GM10847 (cell line): ENCODE measurements around the gene CCDC188.

ENCODE experiments used
- POLR2A ChIP-seq: IDR thresholded peaks from 2 replicates; pipeline ENCODE4 v1.6.1; 2011; ENCODE audit not compliant: insufficient read length; ENCODE audit errors: extremely low read depth

Gene CCDC188

DNA sequence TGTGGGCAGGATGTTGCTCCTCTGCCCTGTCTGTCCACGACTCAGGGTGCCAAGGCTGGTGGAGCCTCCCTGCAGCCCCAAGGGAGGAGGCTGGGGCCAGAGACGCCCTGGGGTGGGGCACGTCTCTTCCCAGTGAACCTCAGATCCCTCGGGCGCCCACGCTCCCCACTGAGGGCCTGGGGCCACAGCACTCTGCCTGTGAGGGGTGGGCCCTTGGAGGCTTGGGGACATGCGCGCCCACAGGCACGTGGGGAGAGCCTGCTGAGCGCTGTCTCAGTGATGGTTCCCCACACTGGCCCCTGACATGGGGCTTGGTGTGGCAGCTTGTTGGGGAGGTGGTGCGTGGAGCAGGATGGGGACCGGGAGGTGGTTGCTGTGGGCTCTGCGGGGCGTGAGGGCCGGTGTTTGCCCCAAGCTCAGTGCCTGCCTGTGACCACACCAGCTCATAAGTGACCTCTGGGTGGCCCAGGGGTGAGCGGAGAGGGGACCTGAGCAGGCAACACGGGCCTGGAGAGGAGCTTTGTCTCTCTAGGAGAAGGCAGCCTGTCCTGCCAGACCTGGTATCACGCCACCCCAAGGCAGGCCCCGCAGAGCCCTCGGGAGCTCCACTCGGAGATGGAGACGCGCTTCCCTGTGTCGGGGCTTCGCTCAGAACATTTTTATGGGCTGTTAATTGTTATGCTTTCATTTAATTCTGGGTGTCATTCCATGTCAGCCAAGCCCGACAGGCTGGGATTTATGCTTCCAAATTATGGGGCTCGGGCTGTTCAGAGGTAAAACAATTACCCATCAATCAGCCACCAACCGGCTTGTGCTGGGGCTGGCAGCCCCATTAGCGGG, 27.4 kb upstream of the CCDC188 start:
- no peak for TF ChIP-seq POLR2A

DNA sequence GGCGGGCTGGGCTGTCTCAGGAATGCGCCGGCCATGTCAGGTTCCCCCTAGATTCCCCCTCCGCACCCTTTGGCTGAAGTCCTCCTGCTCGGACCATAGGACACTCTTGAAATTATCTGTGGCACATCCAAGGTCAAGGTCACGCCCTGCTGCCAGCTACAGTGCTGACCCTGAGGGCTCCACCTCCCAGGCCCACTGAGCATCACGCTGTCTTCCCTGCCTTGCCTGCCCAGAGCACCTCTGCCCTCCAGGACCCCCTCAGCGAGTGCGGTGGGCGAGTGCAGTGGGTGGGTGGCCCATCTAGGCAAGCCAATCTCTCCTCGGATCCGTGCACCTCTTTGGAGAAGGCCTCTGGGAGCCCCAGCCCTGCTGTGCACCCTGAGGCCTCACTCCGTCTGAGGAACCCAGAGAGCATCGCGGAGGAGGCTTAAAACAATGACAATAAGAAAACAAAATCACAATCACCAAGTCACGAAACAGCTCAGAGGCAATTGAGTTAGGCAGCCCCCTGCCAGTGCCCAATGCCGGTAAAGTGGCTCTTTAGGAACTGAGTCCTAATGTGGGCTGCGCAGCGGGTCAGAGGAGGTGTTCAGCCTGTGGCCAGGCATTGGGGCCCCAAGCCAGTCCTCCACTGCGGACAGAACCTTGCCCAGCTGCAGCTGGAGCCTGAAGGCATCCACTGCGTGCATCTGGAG, 26.5 kb upstream of the CCDC188 start:
- TF ChIP-seq POLR2A, result no peak

DNA sequence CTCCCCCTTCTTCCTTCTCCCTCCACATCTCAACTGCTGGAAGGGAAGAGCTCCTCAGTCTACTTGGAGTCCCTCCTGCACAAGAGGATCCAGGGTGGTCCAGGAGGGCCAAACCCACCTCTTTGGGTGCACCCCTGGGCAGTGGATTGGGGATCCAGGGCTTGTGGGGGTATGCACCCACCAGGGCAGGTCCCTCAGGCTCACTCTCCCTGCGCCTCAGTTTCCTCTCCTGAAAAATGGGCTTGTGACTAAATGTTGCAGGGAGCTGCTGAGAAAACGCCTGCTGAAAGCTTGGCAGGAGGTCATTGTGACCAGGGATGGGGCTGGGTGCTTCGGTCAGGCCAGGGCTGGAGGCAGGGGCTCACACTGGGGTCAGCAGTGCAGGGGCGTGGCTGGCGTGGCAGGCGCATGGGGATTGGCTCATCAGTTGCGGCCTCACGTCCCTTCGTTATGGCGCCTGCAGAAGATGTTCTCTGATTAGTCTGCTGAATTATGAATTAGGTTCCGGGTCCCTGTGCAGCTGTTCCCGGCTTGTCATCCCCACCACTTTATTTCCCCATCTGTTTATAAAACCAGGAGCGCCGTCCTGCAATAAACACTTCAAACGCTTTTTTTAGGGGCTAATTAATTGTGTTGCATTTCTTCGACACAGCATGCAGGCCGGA, 25.7 kb upstream of the CCDC188 start:
- no peak for TF ChIP-seq POLR2A

DNA sequence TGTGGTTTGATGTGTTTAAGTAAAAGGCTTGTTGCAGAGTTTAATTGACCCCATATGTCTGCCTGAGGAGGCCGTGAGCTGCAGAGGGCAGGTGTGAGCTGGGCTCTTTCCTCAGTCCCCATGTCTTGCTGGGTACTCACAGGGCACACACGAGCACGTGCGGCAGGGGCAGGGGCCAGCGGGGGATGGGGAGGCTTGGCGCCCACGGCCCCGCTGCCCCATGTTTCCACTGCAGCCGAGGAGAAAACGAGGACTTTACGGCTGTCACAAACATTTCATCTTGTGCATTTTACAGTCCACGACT, 24.7 kb upstream of the CCDC188 start:
- TF ChIP-seq POLR2A, result no peak

DNA sequence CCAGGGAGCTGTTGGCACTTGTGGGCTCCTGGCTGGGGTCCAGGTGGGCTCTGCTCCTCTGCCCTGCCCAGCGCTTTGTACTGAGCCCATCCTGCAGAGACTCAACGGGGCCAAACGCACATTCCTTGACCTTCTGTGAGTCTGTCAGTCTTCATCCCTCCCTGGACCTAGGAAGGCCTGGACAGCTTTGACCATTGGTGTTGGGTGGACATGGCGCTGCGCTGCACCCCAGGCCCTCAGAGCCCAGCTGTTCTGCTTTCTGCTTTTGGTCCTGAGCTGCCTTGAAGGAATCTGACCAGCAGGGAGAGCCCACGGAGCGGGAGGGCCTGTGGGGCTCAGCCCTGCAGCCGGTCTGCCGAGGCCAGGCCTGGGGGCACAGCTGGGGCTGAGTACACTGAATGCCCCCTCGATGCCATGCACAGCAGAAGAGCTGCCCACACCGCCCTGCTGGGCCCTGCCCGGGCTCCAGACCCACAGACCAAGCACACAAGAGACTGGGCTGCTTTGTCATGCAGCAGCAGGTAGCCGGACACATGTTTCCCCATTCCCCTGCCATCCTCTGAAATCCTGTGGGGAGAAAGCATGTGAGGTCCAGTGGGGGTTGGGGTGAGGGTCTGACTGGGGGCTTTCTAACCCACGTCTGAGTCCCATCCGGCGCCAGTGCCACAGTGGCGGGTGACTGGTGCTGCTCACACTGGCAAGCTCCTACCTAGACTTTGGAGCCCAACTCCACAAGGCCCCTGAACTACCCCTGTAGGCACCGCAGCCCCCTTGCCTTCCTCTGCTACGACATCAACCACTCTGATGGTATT, 24.1 kb upstream of the CCDC188 start:
- TF ChIP-seq POLR2A, result no peak

DNA sequence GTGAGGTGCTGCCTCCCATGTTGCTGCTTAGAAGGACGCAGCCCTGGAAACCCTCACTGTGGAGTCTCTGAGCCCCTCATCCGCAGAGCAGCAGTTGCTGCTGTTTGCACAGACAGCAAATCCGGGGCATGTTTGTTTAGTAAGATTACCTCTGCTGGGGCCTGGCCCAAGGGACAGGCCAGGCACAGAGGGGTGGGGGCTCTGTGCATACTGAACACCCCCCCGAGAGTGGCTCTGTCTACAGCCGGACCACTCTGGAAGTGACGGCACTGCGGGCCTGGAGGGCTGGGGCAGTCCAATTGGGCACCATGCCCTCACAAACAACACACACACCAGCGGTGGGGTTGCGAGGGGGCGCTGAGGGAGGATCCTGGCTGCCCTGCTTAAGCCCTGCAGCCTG, 22.9 kb upstream of the CCDC188 start:
- no peak for TF ChIP-seq POLR2A

DNA sequence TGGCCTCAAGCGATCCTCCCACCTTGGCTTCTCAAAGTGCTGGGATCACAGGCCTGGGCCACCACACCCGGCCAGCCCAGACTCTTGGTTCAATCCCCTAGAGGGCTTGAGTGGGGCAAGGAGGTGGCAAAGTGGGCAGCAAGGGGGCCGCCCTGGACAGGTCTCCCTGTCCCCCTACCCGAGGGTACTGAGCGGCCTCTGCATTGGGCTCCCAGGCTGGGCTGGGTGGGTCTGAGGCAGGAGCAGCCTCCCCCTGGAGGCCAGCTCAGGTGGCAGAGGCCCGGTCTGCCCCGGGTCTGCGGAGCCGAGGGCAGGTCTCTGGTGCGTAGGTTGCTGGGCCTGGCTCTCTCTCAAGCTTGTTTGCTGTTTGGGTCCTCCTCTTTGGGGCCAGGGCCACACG, 22.4 kb upstream of the CCDC188 start:
- TF ChIP-seq POLR2A, result no peak

DNA sequence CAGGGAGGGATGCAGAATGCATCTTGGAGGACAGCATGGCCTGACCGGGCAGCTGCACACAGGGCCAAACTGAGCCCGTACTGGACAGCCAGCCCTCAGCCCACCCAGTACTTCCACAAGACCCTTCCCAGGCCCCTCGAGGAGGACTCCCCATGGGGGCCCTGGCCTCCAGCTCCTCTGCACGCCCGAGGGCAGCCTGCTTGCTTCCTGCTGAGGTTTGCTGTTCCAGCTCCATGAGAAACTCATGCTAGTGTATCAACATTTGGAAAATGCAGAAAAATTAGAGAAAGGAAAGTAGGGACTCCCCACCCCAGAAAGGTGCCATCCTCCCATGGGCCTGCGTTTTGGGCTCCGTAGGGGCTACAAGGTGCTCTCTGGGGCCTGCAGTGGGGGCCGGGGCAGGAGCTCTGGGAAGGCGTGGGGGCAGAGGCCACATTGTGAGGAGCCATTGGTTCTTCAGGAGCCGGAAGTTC, 21.3 kb upstream of the CCDC188 start:
- TF ChIP-seq POLR2A, result no peak

DNA sequence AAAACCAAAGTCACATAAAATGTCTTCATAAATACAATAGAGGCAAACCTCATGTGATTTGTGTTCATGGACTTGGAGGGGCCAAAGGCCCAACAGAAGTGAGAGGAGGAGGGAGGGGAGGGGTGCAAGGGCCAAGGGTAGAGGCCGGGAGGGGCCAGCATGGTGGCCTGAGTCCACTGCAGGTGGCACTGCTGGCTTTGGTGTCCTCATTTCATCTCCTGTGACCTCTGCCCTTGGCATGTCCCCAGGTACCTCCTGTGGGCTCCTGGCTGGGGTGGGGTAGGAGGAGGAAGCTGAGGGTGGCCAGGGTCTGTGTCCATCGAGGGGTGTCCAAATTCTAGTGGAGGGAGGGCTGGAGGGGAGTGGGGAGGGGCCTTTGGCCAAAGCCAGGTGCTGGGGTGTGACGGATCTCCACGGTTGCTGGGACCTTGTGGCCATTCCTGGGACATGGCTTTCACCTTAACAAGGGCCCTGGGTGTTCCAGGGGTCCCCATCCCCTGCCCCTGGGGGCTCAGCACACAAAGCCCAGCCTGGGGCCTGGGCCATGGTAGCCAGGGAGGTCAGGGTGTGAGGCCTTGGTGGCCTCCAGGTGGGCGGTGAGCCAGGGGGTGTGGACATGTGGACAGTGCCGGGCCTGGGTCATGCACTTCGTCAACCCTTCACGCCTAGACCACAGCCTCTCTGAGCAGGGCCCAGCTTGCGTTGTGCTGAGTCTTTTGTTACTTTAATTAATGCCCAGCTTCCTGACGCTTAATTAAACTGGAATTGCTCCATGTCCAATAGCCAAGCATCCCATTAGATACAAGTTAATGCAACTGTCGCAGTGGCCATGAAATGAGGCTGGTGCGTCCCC, 20.7 kb upstream of the CCDC188 start:
- no peak for TF ChIP-seq POLR2A

DNA sequence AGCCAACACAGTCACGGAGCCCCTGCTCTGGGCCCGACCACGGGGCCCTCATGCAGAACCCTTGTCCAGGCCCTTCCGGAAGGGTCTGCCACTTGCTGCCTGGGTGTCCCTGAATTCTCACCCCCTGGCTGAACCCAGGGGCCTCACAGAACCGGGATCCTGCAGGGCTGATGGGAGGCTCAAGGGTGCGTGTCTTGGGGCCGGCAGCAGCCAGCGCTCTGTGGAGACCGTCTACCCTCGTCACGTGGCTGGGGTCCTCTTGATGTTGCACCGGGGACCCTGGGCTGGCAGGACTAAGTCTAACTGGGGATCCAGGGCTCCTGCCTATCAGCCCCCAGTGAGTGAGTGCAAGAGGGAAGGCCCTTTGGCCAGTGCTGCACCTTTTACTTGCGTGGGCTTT, 19.3 kb upstream of the CCDC188 start:
- TF ChIP-seq POLR2A, result no peak

DNA sequence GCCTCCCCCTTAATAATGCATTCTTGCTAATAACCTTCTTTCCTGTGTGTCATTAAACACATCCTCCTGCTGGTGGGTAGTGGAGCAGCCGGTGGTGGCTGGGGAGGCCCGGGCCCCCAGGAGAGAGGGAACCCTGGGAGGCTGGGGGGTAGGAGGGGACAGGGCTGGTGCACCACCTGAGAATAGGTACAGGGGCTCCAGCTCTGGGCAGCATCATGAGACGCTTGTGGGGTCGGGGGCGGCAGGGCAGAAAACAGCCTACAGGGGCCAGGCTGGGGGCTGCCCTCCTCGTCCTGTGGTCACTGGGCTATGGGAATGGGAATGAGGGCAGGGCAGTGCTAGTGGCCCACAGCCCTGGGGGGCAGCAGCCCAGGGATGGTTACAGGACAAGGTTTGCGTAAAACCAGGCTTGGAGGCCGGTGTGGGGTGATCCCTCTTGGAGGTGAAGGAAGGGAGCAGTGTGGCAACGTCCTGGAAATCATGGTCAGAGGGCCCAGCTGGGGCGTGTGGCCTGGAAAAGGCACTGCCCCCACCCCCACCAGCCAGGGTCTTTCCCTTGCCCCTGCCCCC, 18.5 kb upstream of the CCDC188 start:
- no peak for TF ChIP-seq POLR2A

DNA sequence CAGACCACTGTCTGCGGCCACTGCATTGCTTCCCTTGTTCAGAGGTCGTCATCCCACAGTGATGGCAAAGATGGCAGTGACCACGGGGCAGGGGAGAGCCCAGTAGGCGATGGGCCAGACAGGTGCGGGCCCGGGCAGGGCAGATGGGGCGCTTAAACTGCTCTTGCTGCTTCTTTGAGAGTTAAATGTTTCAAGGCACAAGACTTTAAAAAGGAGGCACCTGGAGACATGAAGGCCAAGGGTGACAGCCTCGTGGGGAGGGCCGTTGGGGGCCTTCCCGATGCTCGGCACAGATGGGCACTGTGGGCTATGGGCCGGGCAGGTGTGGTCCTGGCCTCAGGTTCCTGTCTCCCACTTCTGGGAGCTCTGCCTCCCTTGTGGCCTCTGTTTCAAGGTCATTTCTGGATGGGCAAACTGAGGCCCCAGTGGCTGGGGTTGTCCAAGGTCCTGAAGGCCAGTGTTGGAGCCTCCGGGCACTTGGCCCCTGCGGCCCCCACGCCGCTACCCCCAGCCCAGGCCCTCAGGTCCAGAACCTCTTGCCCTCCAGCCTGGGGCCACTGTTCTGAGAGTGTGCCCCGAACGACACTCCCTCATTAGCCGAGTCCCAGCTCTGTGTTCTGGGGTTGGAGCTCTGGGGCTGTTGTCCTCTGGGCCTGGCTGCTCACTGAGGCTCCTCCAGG, 16.9 kb upstream of the CCDC188 start:
- no peak for TF ChIP-seq POLR2A

DNA sequence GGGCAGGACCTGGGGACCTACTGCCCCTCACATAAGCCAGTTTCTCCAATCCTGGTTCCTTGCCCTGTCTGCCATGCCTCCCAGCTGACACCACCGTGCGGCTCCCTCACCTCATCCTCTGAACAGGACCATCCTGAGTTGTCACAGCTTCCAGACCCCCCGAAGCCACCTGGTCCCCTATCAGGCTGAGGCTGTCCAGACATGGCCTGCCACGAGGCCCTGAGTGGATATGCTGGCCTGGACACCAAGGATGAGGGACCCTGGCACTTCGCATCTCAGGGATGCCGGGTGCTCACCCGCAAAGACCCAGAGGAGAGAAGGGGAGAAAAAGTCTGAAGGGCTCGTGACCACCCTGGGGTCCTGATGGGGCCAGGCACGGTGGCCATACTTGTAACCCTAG, 15.8 kb upstream of the CCDC188 start:
- no peak for TF ChIP-seq POLR2A

DNA sequence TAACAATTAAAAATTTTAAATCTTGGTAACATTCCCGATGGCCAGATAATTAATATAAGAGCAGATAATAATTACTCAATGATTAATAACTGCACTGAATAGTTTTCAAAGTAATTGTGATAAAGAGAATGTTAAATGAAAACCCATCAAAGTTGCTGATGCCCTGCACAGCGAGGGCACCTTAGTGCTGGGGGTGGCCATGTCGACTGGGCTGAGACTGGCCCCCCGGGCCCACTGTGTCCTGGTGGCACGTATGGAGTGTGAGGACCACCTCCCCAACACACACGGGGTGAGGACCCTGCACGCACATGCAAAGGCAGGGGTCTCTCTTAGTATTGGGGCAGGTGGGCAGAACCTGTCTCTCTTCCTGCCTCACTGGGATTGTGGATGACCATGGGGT, 15.1 kb upstream of the CCDC188 start:
- TF ChIP-seq POLR2A, result no peak

DNA sequence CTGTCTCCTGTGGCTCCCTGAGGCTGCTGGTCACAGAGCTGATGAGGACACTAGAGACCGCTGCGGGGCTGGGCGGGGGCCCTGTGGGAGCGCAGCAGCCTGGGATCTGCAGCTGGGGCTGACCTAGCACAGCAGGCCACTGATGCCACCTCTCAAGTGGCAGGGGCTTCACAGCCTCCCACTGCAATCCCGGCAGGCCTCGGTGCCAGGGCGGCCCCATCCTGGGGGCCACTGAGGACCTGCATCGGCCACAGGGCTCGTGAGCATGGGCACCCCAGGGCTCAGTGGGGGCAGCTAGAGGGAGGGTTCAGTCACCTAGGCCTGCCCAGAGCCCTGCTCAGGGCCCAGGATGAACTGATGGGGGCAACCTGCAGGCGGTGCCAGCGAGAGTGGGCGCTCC, 14.6 kb upstream of the CCDC188 start:
- TF ChIP-seq POLR2A, result no peak
